ENCODE data around the gene PLCD1. TPM values are rescaled to one million over a fixed set of nuclear protein-coding genes. Genes with fewer than 3 reads are reported as not detected.
"Not testable (repeated sequence)": the region's sequence is repeated elsewhere in the genome, so short reads cannot be mapped to it uniquely, and the experiment has no call there.

PLCD1 gene
- total RNA-seq, 4 donors from 2014 or later, result 30.2 to 55.4 (median 43.8) TPM

- DNase-seq (ENCODE audit: low spot score in 2 of 2), result peak; percentile 68 to 92
- no peak for TF ChIP-seq CTCF (IDR thresholded peaks at IDR 0.05)
- no peak for TF ChIP-seq POLR2A (IDR thresholded peaks at IDR 0.05)
- intact Hi-C loops (cut with DNase I; ENCODE audit: low total_unique reads), result no loop called here
- no peak overlapping the region for H3K4me3 ChIP-seq (ENCODE audit: low read depth, poor library complexity, severe bottlenecking)
- WGBS, 2 donors, result 47 to 53% methylated on average over 11 of the region's 11 CpGs
These were observed 10.4 kb upstream of the PLCD1 start for GRCh38 chr3:38039899-38040261.

GRCh38 chr3:38039101-38039898 is 9.9 kb upstream of the PLCD1 start, which contains the start of gene DLEC1:
Gene DLEC1 (plus strand): TSS chr3:38039208. CDS start chr3:38039226, 18 bp downstream.
- intact Hi-C loops (cut with DNase I; ENCODE audit: low total_unique reads), result no loop called here

GRCh38 chr3:38038447-38038911 is 9.0 kb upstream of the PLCD1 start:
- WGBS, 2 donors, result 85 to 87% methylated on average over 5 of the region's 5 CpGs
- intact Hi-C loops (cut with DNase I; ENCODE audit: low total_unique reads), result no loop called here
- no peak for DNase-seq (ENCODE audit: low spot score in 2 of 2)
- no peak overlapping the region for H3K4me3 ChIP-seq (ENCODE audit: low read depth, poor library complexity, severe bottlenecking)
- TF ChIP-seq POLR2A (IDR thresholded peaks at IDR 0.05) (no peak), CTCF (IDR thresholded peaks at IDR 0.05) (no peak)

More at GRCh38 chr3:38039101-38039898, 9.9 kb upstream of the PLCD1 start, which contains the start of gene DLEC1:
- H3K4me3 ChIP-seq (ENCODE audit: low read depth, poor library complexity, severe bottlenecking), result peak within 1 kb of the TSS; percentile 6
- WGBS, 2 donors, result 7 to 9% methylated on average over 47 to 49 of the region's 67 CpGs
- no peak for TF ChIP-seq CTCF (IDR thresholded peaks at IDR 0.05)
- DNase-seq (ENCODE audit: low spot score in 2 of 2), result peak; percentile 60 to 91

- TF ChIP-seq POLR2A (IDR thresholded peaks at IDR 0.05) (no peak), CTCF (IDR thresholded peaks at IDR 0.05) (no peak)
- 84 to 89% methylated on average over 3 of the region's 3 CpGs for WGBS, 2 donors
- DNase-seq (ENCODE audit: low spot score in 2 of 2), result no peak
- intact Hi-C loops (cut with DNase I; ENCODE audit: low total_unique reads), result no loop called here
- H3K4me3 ChIP-seq (ENCODE audit: low read depth, poor library complexity, severe bottlenecking), result no peak overlapping the region
These were observed 7.5 kb upstream of the PLCD1 start for GRCh38 chr3:38036906-38037305.

- no peak overlapping the region for H3K4me3 ChIP-seq (ENCODE audit: low read depth, poor library complexity, severe bottlenecking)
- intact Hi-C loops (cut with DNase I; ENCODE audit: low total_unique reads), result no loop called here
- peak in 1 of 2 donors; percentile 82 for DNase-seq (ENCODE audit: low spot score in 2 of 2)
- TF ChIP-seq CTCF (IDR thresholded peaks at IDR 0.05) (no peak), POLR2A (IDR thresholded peaks at IDR 0.05) (no peak)
- WGBS, 2 donors, result 92 to 100% methylated on average over 5 of the region's 5 CpGs
These were observed 6.8 kb upstream of the PLCD1 start for GRCh38 chr3:38036286-38036685.

- intact Hi-C loops (cut with DNase I; ENCODE audit: low total_unique reads); H3K4me3 ChIP-seq (ENCODE audit: low read depth, poor library complexity, severe bottlenecking): not testable (repeated sequence)
- WGBS, 2 donors, result 88 to 91% methylated on average over 9 of the region's 9 CpGs
- peak in 1 of 2 donors; percentile 49 for DNase-seq (ENCODE audit: low spot score in 2 of 2)
These were observed 4.9 kb upstream of the PLCD1 start for GRCh38 chr3:38034335-38034734.

- WGBS, 2 donors, result 87 to 89% methylated on average over 7 of the region's 7 CpGs
- intact Hi-C loops (cut with DNase I; ENCODE audit: low total_unique reads), result not testable (repeated sequence)
These were observed 4.1 kb upstream of the PLCD1 start for GRCh38 chr3:38033586-38033985.

More at GRCh38 chr3:38033586-38033985, 4.1 kb upstream of the PLCD1 start:
- DNase-seq (ENCODE audit: low spot score in 2 of 2), result peak in 1 of 2 donors; percentile 76
- H3K4me3 ChIP-seq (ENCODE audit: low read depth, poor library complexity, severe bottlenecking), result not testable (repeated sequence)
